HG03575 (cell line): ENCODE results near the gene PGLYRP3.

Source experiments
- ATAC-seq: cut with Tn5 transposase; IDR thresholded peaks from one replicate; pipeline ENCODE4 v1.9.1; 2021; ENCODE audit not compliant: unreplicated experiment, insufficient number of reproducible peaks, low FRiP score; ENCODE audit errors: extremely low read depth

Gene PGLYRP3

GRCh38 chr1:153272186-153272585, 40.6 kb downstream of the PGLYRP3 start:
- no peak for ATAC-seq

- no peak for ATAC-seq
Measured at GRCh38 chr1:153271711-153272110, 41.0 kb downstream of the PGLYRP3 start.

- no peak for ATAC-seq
Measured at GRCh38 chr1:153265457-153265856, 47.3 kb downstream of the PGLYRP3 start.

- ATAC-seq, result no peak
Measured at GRCh38 chr1:153262462-153263157, 50.1 kb downstream of the PGLYRP3 start.

- no peak for ATAC-seq
Measured at GRCh38 chr1:153262070-153262366, 50.7 kb downstream of the PGLYRP3 start.

GRCh38 chr1:153261281-153262069, 51.3 kb downstream of the PGLYRP3 start:
- no peak for ATAC-seq

GRCh38 chr1:153260585-153261280, 52.0 kb downstream of the PGLYRP3 start:
- no peak for ATAC-seq

GRCh38 chr1:153259387-153259786, 53.4 kb downstream of the PGLYRP3 start, which contains the start of gene LORICRIN:
Gene LORICRIN (plus strand): TSS chr1:153259687. CDS start chr1:153260950, 1,263 bp downstream.
- ATAC-seq, result no peak

GRCh38 chr1:153253693-153254092, 59.1 kb downstream of the PGLYRP3 start:
- ATAC-seq, result no peak

- ATAC-seq, result no peak
Measured at GRCh38 chr1:153253076-153253475, 59.7 kb downstream of the PGLYRP3 start.

- no peak for ATAC-seq
Measured at GRCh38 chr1:153251988-153252387, 60.8 kb downstream of the PGLYRP3 start.

- no peak for ATAC-seq
Measured at GRCh38 chr1:153251562-153251961, 61.2 kb downstream of the PGLYRP3 start.

- no peak for ATAC-seq
Measured at GRCh38 chr1:153251087-153251486, 61.7 kb downstream of the PGLYRP3 start.

GRCh38 chr1:153250166-153250565, 62.6 kb downstream of the PGLYRP3 start:
- ATAC-seq, result no peak

- ATAC-seq, result no peak
Measured at GRCh38 chr1:153248176-153248879, 64.4 kb downstream of the PGLYRP3 start.
